ENCODE results near the gene YIPF5. TPM values are rescaled to one million over a fixed set of nuclear protein-coding genes. Genes with fewer than 3 reads are reported as not detected.

Gene YIPF5
- total and polyA plus RNA-seq, 3 donors from 2014 or later: 42.4 to 62.3 (median 54.4) TPM

- no peaks in the 10 kb centered on the region for H3K9me3 ChIP-seq
- WGBS, 2 donors: 88 to 91% methylated on average over 1 of the region's 1 CpG
- no peak overlapping the region for H3K27ac ChIP-seq
- no peak for TF ChIP-seq CTCF (IDR thresholded peaks at IDR 0.05)
- no peak for TF ChIP-seq POLR2A (IDR thresholded peaks at IDR 0.05)
- DNase-seq: no peak
- no peaks in the 10 kb centered on the region for H3K27me3 ChIP-seq
- no peaks in the 10 kb centered on the region for H3K36me3 ChIP-seq (ENCODE audit: low read depth, missing control alignments)
- intact Hi-C loops (cut with DNase I; ENCODE audit: low total_unique reads): no loop called here
- peaks cover 8% of the 10 kb centered on the region for H3K4me1 ChIP-seq
- H3K4me3 ChIP-seq: no peak overlapping the region
Observed at GRCh38 chr5:144202726-144203125, 32.3 kb upstream of the YIPF5 start.

- H3K27me3 ChIP-seq: no peaks in the 10 kb centered on the region
- intact Hi-C loops (cut with DNase I; ENCODE audit: low total_unique reads): no loop called here
- no peak for DNase-seq
- WGBS, 2 donors: 29 to 51% methylated on average over 10 of the region's 10 CpGs
- no peak overlapping the region for H3K4me3 ChIP-seq
- TF ChIP-seq POLR2A (IDR thresholded peaks at IDR 0.05): no peak
- no peak for TF ChIP-seq CTCF (IDR thresholded peaks at IDR 0.05)
- no peaks in the 10 kb centered on the region for H3K9me3 ChIP-seq
- no peaks in the 10 kb centered on the region for H3K36me3 ChIP-seq (ENCODE audit: low read depth, missing control alignments)
- no peak overlapping the region for H3K27ac ChIP-seq
- peaks cover 8% of the 10 kb centered on the region for H3K4me1 ChIP-seq
Observed at GRCh38 chr5:144202072-144202471, 31.6 kb upstream of the YIPF5 start.

- no peaks in the 10 kb centered on the region for H3K27me3 ChIP-seq
- H3K27ac ChIP-seq: no peak overlapping the region
- no peaks in the 10 kb centered on the region for H3K36me3 ChIP-seq (ENCODE audit: low read depth, missing control alignments)
- H3K4me1 ChIP-seq: peaks cover 8% of the 10 kb centered on the region
- 42 to 52% methylated on average over 5 of the region's 5 CpGs for WGBS, 2 donors
- H3K9me3 ChIP-seq: no peaks in the 10 kb centered on the region
- H3K4me3 ChIP-seq: no peak overlapping the region
- DNase-seq: no peak
- intact Hi-C loops (cut with DNase I; ENCODE audit: low total_unique reads): no loop called here
- TF ChIP-seq CTCF (IDR thresholded peaks at IDR 0.05): no peak
- no peak for TF ChIP-seq POLR2A (IDR thresholded peaks at IDR 0.05)
Observed at GRCh38 chr5:144201588-144201987, 31.1 kb upstream of the YIPF5 start.

GRCh38 chr5:144198386-144198785, 27.9 kb upstream of the YIPF5 start:
- TF ChIP-seq CTCF (IDR thresholded peaks at IDR 0.05) (no peak), POLR2A (IDR thresholded peaks at IDR 0.05) (no peak)
- Histone ChIP-seq H3K27me3 (no peaks in the 10 kb centered on the region), H3K27ac (no peak overlapping the region), H3K4me3 (no peak overlapping the region), H3K4me1 (no peaks in the 10 kb centered on the region), H3K9me3 (no peaks in the 10 kb centered on the region), H3K36me3 (ENCODE audit: low read depth, missing control alignments) (no peaks in the 10 kb centered on the region)
- intact Hi-C loops (cut with DNase I; ENCODE audit: low total_unique reads): no loop called here
- DNase-seq: no peak
- WGBS, 2 donors: 86 to 91% methylated on average over 3 of the region's 3 CpGs

- no peak for TF ChIP-seq CTCF (IDR thresholded peaks at IDR 0.05)
- TF ChIP-seq POLR2A (IDR thresholded peaks at IDR 0.05): no peak
- Histone ChIP-seq H3K27me3 (no peaks in the 10 kb centered on the region), H3K4me1 (no peaks in the 10 kb centered on the region), H3K9me3 (no peaks in the 10 kb centered on the region), H3K27ac (no peak overlapping the region), H3K4me3 (no peak overlapping the region), H3K36me3 (ENCODE audit: low read depth, missing control alignments) (no peaks in the 10 kb centered on the region)
- intact Hi-C loops (cut with DNase I; ENCODE audit: low total_unique reads): no loop called here
- WGBS, 2 donors: 80 to 94% methylated on average over 1 of the region's 1 CpG
- DNase-seq: no peak
Observed at GRCh38 chr5:144196612-144197011, 26.2 kb upstream of the YIPF5 start.
